ENCODE results near the gene DGKI. TPM values are rescaled to one million over a fixed set of nuclear protein-coding genes. Genes with fewer than 3 reads are reported as not detected.
A peak's percentile ranks its signal among the peaks of the same experiment; 100 is the strongest.

DGKI gene
- not detected for total RNA-seq (2021; ENCODE audit: unreplicated experiment)
- not detected for polyA plus RNA-seq (2012; ENCODE audit: insufficient read length)
- Bru-seq, nascent RNA: percentile 9 among the genes with signal in this experiment
- BruChase-seq, experiment 1, labeled RNA remaining after a 2-hour chase: percentile 14 among the genes with signal in this experiment
- BruChase-seq, experiment 2, labeled RNA remaining after a 6-hour chase: percentile 13 among the genes with signal in this experiment
- long read RNA-seq: 0 reads

- in situ Hi-C loops (cut with HindIII; ENCODE audit: low pct_unique_long_range_greater_than_20kb, low sequenced_read_pairs): no loop called here
- Histone ChIP-seq H3K4me3 (ENCODE audit: low read depth in 2 of 2, low read length in 2 of 2) (peak within 1 kb of the TSS; percentile 21 to 35; a peak in 2 of 4 replicates), H3K9me3 (ENCODE audit: control insufficient read depth, insufficient read depth, low read depth, low read length) (no peaks in the 10 kb centered on the region), H3K4me1 (ENCODE audit: control insufficient read depth, insufficient read depth, low read length) (no peaks in the 10 kb centered on the region), H3K36me3 (ENCODE audit: control insufficient read depth, insufficient read depth, low read length) (no peaks in the 10 kb centered on the region), H3K27ac (ENCODE audit: low read length) (no peak within 1 kb of the TSS), H3K27me3 (ENCODE audit: control insufficient read depth, insufficient read depth, low read length) (peaks cover 44% of the 10 kb centered on the region)
- CTCF ChIA-PET: no interaction called here
- POLR2A ChIA-PET: no interaction called here
- ATAC-seq: peak; percentile 70
- BruUV-seq (replicated peaks): no TSS peak
- TF ChIP-seq CTCF (IDR thresholded peaks at IDR 0.05) (no peak), REST (IDR thresholded peaks at IDR 0.05; ENCODE audit: insufficient read depth in 1 of 2, low read depth in 2 of 2, low read length in 1 of 2) (no peak), TCF7L2 (IDR thresholded peaks at IDR 0.05; ENCODE audit: low read depth, low read length) (no peak), POLR2AphosphoS5 (IDR thresholded peaks at IDR 0.05; ENCODE audit: low read depth, low read length) (no peak), SIN3A (IDR thresholded peaks at IDR 0.05; ENCODE audit: borderline replicate concordance, insufficient read depth, low read depth, low read length) (no peak)
- intact Hi-C loops (cut with micrococcal nuclease; ENCODE audit: unreplicated experiment): no loop called here
- DNase-seq (ENCODE audit: low read depth, low spot score): no peak
These were observed at the start of gene DGKI for GRCh38 chr7:137846827-137847567. Gene DGKI, minus strand, starts transcription at chr7:137846974.

GRCh38 chr7:137895301-137896221, 48.8 kb upstream of the DGKI start:
- TF ChIP-seq POLR2AphosphoS5 (IDR thresholded peaks at IDR 0.05; ENCODE audit: low read depth, low read length): no peak
- TF ChIP-seq REST (IDR thresholded peaks at IDR 0.05; ENCODE audit: insufficient read depth in 1 of 2, low read depth in 2 of 2, low read length in 1 of 2): no peak
- no peak for TF ChIP-seq SIN3A (IDR thresholded peaks at IDR 0.05; ENCODE audit: borderline replicate concordance, insufficient read depth, low read depth, low read length)
- no TSS peak for BruUV-seq (replicated peaks)
- peaks cover 5% of the 10 kb centered on the region; the same call in 1 of the 2 replicates for H3K4me1 ChIP-seq (ENCODE audit: control insufficient read depth, insufficient read depth, low read length)
- no peak for DNase-seq (ENCODE audit: low read depth, low spot score)
- ATAC-seq: no peak
- H3K36me3 ChIP-seq (ENCODE audit: control insufficient read depth, insufficient read depth, low read length): no peaks in the 10 kb centered on the region
- H3K4me3 ChIP-seq (ENCODE audit: low read depth in 2 of 2, low read length in 2 of 2): no peak overlapping the region
- no peaks in the 10 kb centered on the region for H3K27me3 ChIP-seq (ENCODE audit: control insufficient read depth, insufficient read depth, low read length)
- in situ Hi-C loops (cut with HindIII; ENCODE audit: low pct_unique_long_range_greater_than_20kb, low sequenced_read_pairs): no loop called here
- POLR2A ChIA-PET: no interaction called here
- intact Hi-C loops (cut with micrococcal nuclease; ENCODE audit: unreplicated experiment): no loop called here
- no peak overlapping the region for H3K27ac ChIP-seq (ENCODE audit: low read length)
- no peaks in the 10 kb centered on the region for H3K9me3 ChIP-seq (ENCODE audit: control insufficient read depth, insufficient read depth, low read depth, low read length)
- CTCF ChIA-PET: no interaction called here
